ENCODE results near the gene WDPCP.

DNA sequence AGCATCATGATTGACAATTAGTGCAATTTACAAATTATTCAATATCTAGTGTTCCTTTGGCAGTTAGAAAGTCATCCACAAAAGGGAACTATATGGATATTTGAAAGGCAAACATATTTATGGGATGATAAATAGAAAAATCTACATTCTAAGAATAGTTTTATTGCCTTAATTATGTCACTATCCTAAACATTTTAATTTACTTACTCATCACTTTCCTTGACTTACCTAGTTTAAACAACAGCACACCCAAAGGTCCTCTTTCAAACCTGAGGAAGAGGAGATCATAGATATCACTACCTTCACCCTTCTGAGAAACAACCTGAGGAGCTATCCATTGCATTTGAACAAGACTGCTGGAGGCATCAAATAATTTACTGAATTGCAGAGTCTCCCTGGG is 184.5 kb downstream of the WDPCP start:
- TF ChIP-seq CTCF (conservative IDR thresholded peaks at IDR 0.05; ENCODE audit: low read length) (no peak), EZH2phosphoT487 (IDR thresholded peaks at IDR 0.05; ENCODE audit: borderline replicate concordance, low read depth, low read length) (no peak)

Measured in OCI-LY7 (cell line).